ENCODE results near the gene RASSF8. TPM values are rescaled to one million over a fixed set of nuclear protein-coding genes. Genes with fewer than 3 reads are reported as not detected.

The RASSF8 gene
- total RNA-seq, 3 donors from 2014 or later (not counting 1 experiment from before 2014, with no cell fraction given) = 0.35 to 1.3 (median 1.2) TPM

GRCh38 chr12:26011099-26011498 lies 52.6 kb downstream of the RASSF8 start:
- H3K4me3 ChIP-seq (ENCODE audit: low read length) = no peak overlapping the region
- H3K36me3 ChIP-seq (ENCODE audit: control insufficient read depth, insufficient read depth, low read length) = no peaks in the 10 kb centered on the region
- intact Hi-C loops (cut with micrococcal nuclease) = no loop called here
- no peaks in the 10 kb centered on the region for H3K9me3 ChIP-seq (ENCODE audit: control insufficient read depth, insufficient read depth, low read length)
- Mint-ChIP-seq H3K4me3 (no peak overlapping the region), H3K27ac (no peak overlapping the region), H3K27me3 (ENCODE audit: low read depth in 2 of 2) (peaks cover 0 to 1% of the 10 kb centered on the region in 2 donors), H3K9me3 (no peaks in the 10 kb centered on the region), H3K36me3 (no peaks in the 10 kb centered on the region), H3K4me1 (peaks cover 0 to 4% of the 10 kb centered on the region in 2 donors)
- no peaks in the 10 kb centered on the region for H3K27me3 ChIP-seq (ENCODE audit: control insufficient read depth, insufficient read depth, low read length)
- H3K4me1 ChIP-seq (ENCODE audit: control insufficient read depth, insufficient read depth, low read length) = no peaks in the 10 kb centered on the region
- DNase-seq (no peak), ATAC-seq (no peak)
- TF ChIP-seq, protein P1, sequence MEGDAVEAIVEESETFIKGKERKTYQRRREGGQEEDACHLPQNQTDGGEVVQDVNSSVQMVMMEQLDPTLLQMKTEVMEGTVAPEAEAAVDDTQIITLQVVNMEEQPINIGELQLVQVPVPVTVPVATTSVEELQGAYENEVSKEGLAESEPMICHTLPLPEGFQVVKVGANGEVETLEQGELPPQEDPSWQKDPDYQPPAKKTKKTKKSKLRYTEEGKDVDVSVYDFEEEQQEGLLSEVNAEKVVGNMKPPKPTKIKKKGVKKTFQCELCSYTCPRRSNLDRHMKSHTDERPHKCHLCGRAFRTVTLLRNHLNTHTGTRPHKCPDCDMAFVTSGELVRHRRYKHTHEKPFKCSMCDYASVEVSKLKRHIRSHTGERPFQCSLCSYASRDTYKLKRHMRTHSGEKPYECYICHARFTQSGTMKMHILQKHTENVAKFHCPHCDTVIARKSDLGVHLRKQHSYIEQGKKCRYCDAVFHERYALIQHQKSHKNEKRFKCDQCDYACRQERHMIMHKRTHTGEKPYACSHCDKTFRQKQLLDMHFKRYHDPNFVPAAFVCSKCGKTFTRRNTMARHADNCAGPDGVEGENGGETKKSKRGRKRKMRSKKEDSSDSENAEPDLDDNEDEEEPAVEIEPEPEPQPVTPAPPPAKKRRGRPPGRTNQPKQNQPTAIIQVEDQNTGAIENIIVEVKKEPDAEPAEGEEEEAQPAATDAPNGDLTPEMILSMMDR (IDR thresholded peaks at IDR 0.05) = no peak
- 33% methylated on average over 1 of the region's 2 CpGs for WGBS (ENCODE audit: insufficient coverage)
- no peak overlapping the region for H3K27ac ChIP-seq (ENCODE audit: low read length)

- no peaks in the 10 kb centered on the region for H3K9me3 ChIP-seq (ENCODE audit: control insufficient read depth, insufficient read depth, low read length)
- no peak overlapping the region for H3K4me3 ChIP-seq (ENCODE audit: low read length)
- Mint-ChIP-seq H3K4me3 (no peak overlapping the region), H3K36me3 (no peaks in the 10 kb centered on the region), H3K27ac (no peak overlapping the region), H3K27me3 (ENCODE audit: low read depth in 2 of 2) (peaks cover 0 to 4% of the 10 kb centered on the region in 2 donors), H3K4me1 (no peaks in the 10 kb centered on the region), H3K9me3 (no peaks in the 10 kb centered on the region)
- ATAC-seq (no peak), DNase-seq (no peak)
- no peaks in the 10 kb centered on the region for H3K27me3 ChIP-seq (ENCODE audit: control insufficient read depth, insufficient read depth, low read length)
- no peaks in the 10 kb centered on the region for H3K4me1 ChIP-seq (ENCODE audit: control insufficient read depth, insufficient read depth, low read length)
- H3K36me3 ChIP-seq (ENCODE audit: control insufficient read depth, insufficient read depth, low read length) = no peaks in the 10 kb centered on the region
- TF ChIP-seq, protein P1 (IDR thresholded peaks at IDR 0.05) = no peak
- WGBS (ENCODE audit: insufficient coverage) = 92% methylated on average over 6 of the region's 6 CpGs
- H3K27ac ChIP-seq (ENCODE audit: low read length) = no peak overlapping the region
- intact Hi-C loops (cut with micrococcal nuclease) = no loop called here
Observed at GRCh38 chr12:26014085-26014484, 55.6 kb downstream of the RASSF8 start.

DNA sequence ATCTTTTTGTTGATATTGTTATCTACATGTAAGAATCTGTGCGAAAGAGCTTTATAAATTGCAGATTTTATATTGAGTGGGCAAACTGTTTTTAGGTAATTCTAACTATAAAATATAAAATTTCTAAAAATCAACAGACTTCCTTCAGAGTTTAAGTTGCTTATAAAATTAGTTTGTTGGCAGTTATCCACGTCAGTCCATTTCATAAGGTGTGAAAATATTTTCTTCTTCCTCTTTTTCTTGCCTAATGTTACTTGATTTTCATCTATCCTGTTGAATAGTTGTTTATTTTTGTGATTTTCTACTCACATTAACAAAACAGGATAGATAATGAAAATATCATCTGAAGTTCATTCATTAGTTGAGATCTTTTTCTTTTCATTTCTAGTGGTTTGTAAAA lies 58.0 kb downstream of the RASSF8 start:
- DNase-seq = no peak
- ATAC-seq = no peak
- no peaks in the 10 kb centered on the region for H3K9me3 ChIP-seq (ENCODE audit: control insufficient read depth, insufficient read depth, low read length)
- no peak overlapping the region for H3K27ac Mint-ChIP-seq
- no peaks in the 10 kb centered on the region for H3K4me1 Mint-ChIP-seq
- TF ChIP-seq, protein P1 (IDR thresholded peaks at IDR 0.05) = no peak
- no peak overlapping the region for H3K4me3 Mint-ChIP-seq
- H3K36me3 Mint-ChIP-seq = no peaks in the 10 kb centered on the region
- no peaks in the 10 kb centered on the region for H3K4me1 ChIP-seq (ENCODE audit: control insufficient read depth, insufficient read depth, low read length)
- intact Hi-C loops (cut with micrococcal nuclease) = no loop called here
- peaks cover under 1 to 4% of the 10 kb centered on the region in 2 donors for H3K27me3 Mint-ChIP-seq (ENCODE audit: low read depth in 2 of 2)
- no peaks in the 10 kb centered on the region for H3K27me3 ChIP-seq (ENCODE audit: control insufficient read depth, insufficient read depth, low read length)
- no peak overlapping the region for H3K4me3 ChIP-seq (ENCODE audit: low read length)
- WGBS (ENCODE audit: insufficient coverage) = no CpG with 5 or more reads among the region's 2 CpGs
- H3K36me3 ChIP-seq (ENCODE audit: control insufficient read depth, insufficient read depth, low read length) = no peaks in the 10 kb centered on the region
- H3K9me3 Mint-ChIP-seq = no peaks in the 10 kb centered on the region
- no peak overlapping the region for H3K27ac ChIP-seq (ENCODE audit: low read length)

GRCh38 chr12:26017484-26018211 lies 59.2 kb downstream of the RASSF8 start:
- Mint-ChIP-seq H3K9me3 (no peaks in the 10 kb centered on the region), H3K4me3 (no peak overlapping the region), H3K36me3 (no peaks in the 10 kb centered on the region), H3K4me1 (no peaks in the 10 kb centered on the region), H3K27ac (no peak overlapping the region), H3K27me3 (ENCODE audit: low read depth in 2 of 2) (peaks cover 4 to 9% of the 10 kb centered on the region in 2 donors)
- H3K4me1 ChIP-seq (ENCODE audit: control insufficient read depth, insufficient read depth, low read length) = no peaks in the 10 kb centered on the region
- H3K36me3 ChIP-seq (ENCODE audit: control insufficient read depth, insufficient read depth, low read length) = no peaks in the 10 kb centered on the region
- intact Hi-C loops (cut with micrococcal nuclease) = no loop called here
- H3K4me3 ChIP-seq (ENCODE audit: low read length) = no peak overlapping the region
- H3K27me3 ChIP-seq (ENCODE audit: control insufficient read depth, insufficient read depth, low read length) = no peaks in the 10 kb centered on the region
- H3K27ac ChIP-seq (ENCODE audit: low read length) = no peak overlapping the region
- WGBS (ENCODE audit: insufficient coverage) = 72% methylated on average over 2 of the region's 4 CpGs
- DNase-seq (peak in 1 of 2 donors; percentile 18), ATAC-seq (no peak)
- TF ChIP-seq, protein P1 (IDR thresholded peaks at IDR 0.05) = no peak
- no peaks in the 10 kb centered on the region for H3K9me3 ChIP-seq (ENCODE audit: control insufficient read depth, insufficient read depth, low read length)

All from natural killer cell (primary cell).